ENCODE results near the gene MCU. TPM values are rescaled to one million over a fixed set of nuclear protein-coding genes. Genes with fewer than 3 reads are reported as not detected.
"Not testable (repeated sequence)": the region's sequence is repeated elsewhere in the genome, so short reads cannot be mapped to it uniquely, and the experiment has no call there.

The MCU gene
- total RNA-seq, 1 donor from 2014 or later: 21.7 TPM

- no peak overlapping the region for H3K4me3 Mint-ChIP-seq
- H3K27ac Mint-ChIP-seq (ENCODE audit: unreplicated experiment): no peak overlapping the region
- peaks cover 13% of the 10 kb centered on the region for H3K4me1 Mint-ChIP-seq
- no peaks in the 10 kb centered on the region for H3K36me3 Mint-ChIP-seq (ENCODE audit: low read depth)
- DNase-seq (ENCODE audit: low read depth, low spot score): no peak
- H3K27me3 Mint-ChIP-seq (ENCODE audit: low read depth): no peaks in the 10 kb centered on the region
- H3K9me3 Mint-ChIP-seq: no peaks in the 10 kb centered on the region
- TF ChIP-seq CTCF (conservative IDR thresholded peaks at IDR 0.05): no peak
Measured at GRCh38 chr10:72736828-72737220, 44.9 kb downstream of the MCU start.

- H3K9me3 Mint-ChIP-seq; DNase-seq (ENCODE audit: low read depth, low spot score); H3K36me3 Mint-ChIP-seq (ENCODE audit: low read depth); H3K27ac Mint-ChIP-seq (ENCODE audit: unreplicated experiment); H3K27me3 Mint-ChIP-seq (ENCODE audit: low read depth); H3K4me3 Mint-ChIP-seq: not testable (repeated sequence)
- peaks cover 13% of the 10 kb centered on the region for H3K4me1 Mint-ChIP-seq
Measured at GRCh38 chr10:72737357-72737756, 45.4 kb downstream of the MCU start.

GRCh38 chr10:72738486-72738885, 46.5 kb downstream of the MCU start:
- H3K27me3 Mint-ChIP-seq (ENCODE audit: low read depth): no peaks in the 10 kb centered on the region
- peaks cover 13% of the 10 kb centered on the region for H3K4me1 Mint-ChIP-seq
- TF ChIP-seq CTCF (conservative IDR thresholded peaks at IDR 0.05): no peak
- H3K27ac Mint-ChIP-seq (ENCODE audit: unreplicated experiment): no peak overlapping the region
- no peaks in the 10 kb centered on the region for H3K9me3 Mint-ChIP-seq
- DNase-seq (ENCODE audit: low read depth, low spot score): no peak
- H3K36me3 Mint-ChIP-seq (ENCODE audit: low read depth): no peaks in the 10 kb centered on the region
- no peak overlapping the region for H3K4me3 Mint-ChIP-seq

GRCh38 chr10:72740528-72740927, 48.6 kb downstream of the MCU start:
- H3K4me1 Mint-ChIP-seq: peaks cover 21% of the 10 kb centered on the region
- no peaks in the 10 kb centered on the region for H3K36me3 Mint-ChIP-seq (ENCODE audit: low read depth)
- TF ChIP-seq CTCF (conservative IDR thresholded peaks at IDR 0.05): no peak
- H3K27ac Mint-ChIP-seq (ENCODE audit: unreplicated experiment): no peak overlapping the region
- no peaks in the 10 kb centered on the region for H3K27me3 Mint-ChIP-seq (ENCODE audit: low read depth)
- no peak overlapping the region for H3K4me3 Mint-ChIP-seq
- no peak for DNase-seq (ENCODE audit: low read depth, low spot score)
- H3K9me3 Mint-ChIP-seq: no peaks in the 10 kb centered on the region

GRCh38 chr10:72742092-72742491, 50.1 kb downstream of the MCU start:
- TF ChIP-seq CTCF (conservative IDR thresholded peaks at IDR 0.05): no peak
- H3K27me3 Mint-ChIP-seq (ENCODE audit: low read depth): no peaks in the 10 kb centered on the region
- H3K9me3 Mint-ChIP-seq: no peaks in the 10 kb centered on the region
- no peaks in the 10 kb centered on the region for H3K36me3 Mint-ChIP-seq (ENCODE audit: low read depth)
- no peak overlapping the region for H3K27ac Mint-ChIP-seq (ENCODE audit: unreplicated experiment)
- peaks cover 25% of the 10 kb centered on the region for H3K4me1 Mint-ChIP-seq
- no peak overlapping the region for H3K4me3 Mint-ChIP-seq
- DNase-seq (ENCODE audit: low read depth, low spot score): no peak

GRCh38 chr10:72742797-72743196, 50.9 kb downstream of the MCU start:
- Mint-ChIP-seq H3K4me3 (no peak overlapping the region), H3K4me1 (peaks cover 27% of the 10 kb centered on the region), H3K27ac (ENCODE audit: unreplicated experiment) (no peak overlapping the region)

More at GRCh38 chr10:72742797-72743196, 50.9 kb downstream of the MCU start:
- DNase-seq (ENCODE audit: low read depth, low spot score): no peak
- Mint-ChIP-seq H3K9me3 (no peaks in the 10 kb centered on the region), H3K27me3 (ENCODE audit: low read depth) (no peaks in the 10 kb centered on the region), H3K36me3 (ENCODE audit: low read depth) (no peaks in the 10 kb centered on the region)
- no peak for TF ChIP-seq CTCF (conservative IDR thresholded peaks at IDR 0.05)

Measured in neural crest cell (in vitro differentiated cells).